Activated CD8-positive, alpha-beta memory T cell treated with anti-CD3 and anti-CD28 coated beads, Interleukin-2, amount 10 ng/mL, durations not matched to agents 7 days and 5 days (primary cell): ENCODE results near the gene SDR42E2. TPM values are rescaled to one million over a fixed set of nuclear protein-coding genes. Genes with fewer than 3 reads are reported as not detected.
A peak's percentile ranks its signal among the peaks of the same experiment; 100 is the strongest.
"Not testable (repeated sequence)": the region's sequence is repeated elsewhere in the genome, so short reads cannot be mapped to it uniquely, and the experiment has no call there.

ENCODE experiments used
- ATAC-seq: fragments of 150-1000 bp; cut with Tn5 transposase; one replicate; pipeline ENCODE4 v1.10.0; 2021; ENCODE audit warnings: moderate library complexity
- CTCF ChIA-PET: fragments of 350-600 bp; sonication (Branson Sonifier 250); formaldehyde crosslinking; loops from one replicate; lab custom pipeline; 2021; ENCODE audit warnings: antibody characterized with exemption; lab: Charles Lee
- DNase-seq: peaks from one replicate; pipeline ENCODE4 v3.0.0-alpha.2; 2020
- H3K27ac Mint-ChIP-seq: one replicate; pipeline ENCODE4 v1.8.0; 2021; ENCODE audit warnings: mild to moderate bottlenecking, mixed read lengths
- H3K27me3 Mint-ChIP-seq: one replicate; pipeline ENCODE4 v1.8.0; 2021; ENCODE audit warnings: mixed read lengths
- H3K36me3 Mint-ChIP-seq: one replicate; pipeline ENCODE4 v1.8.0; 2021; ENCODE audit warnings: mild to moderate bottlenecking, mixed read lengths
- H3K4me1 Mint-ChIP-seq: one replicate; pipeline ENCODE4 v1.8.0; 2021; ENCODE audit warnings: mixed read lengths
- H3K4me3 Mint-ChIP-seq: one replicate; pipeline ENCODE4 v1.8.0; 2021; ENCODE audit warnings: mild to moderate bottlenecking, moderate library complexity, mixed read lengths
- H3K9me3 Mint-ChIP-seq: one replicate; pipeline ENCODE4 v1.8.0; 2022; ENCODE audit warnings: low read depth, mixed read lengths
- total RNA-seq, 2 experiments: library from RNA; stranded (reverse); gene quantifications; one replicate each; pipeline ENCODE4 v1.2.3, GENCODE V29; 2021

The SDR42E2 gene
- total RNA-seq, 2 experiments from 2014 or later: 0.18 TPM; not detected in 1

- ATAC-seq: no peak
- no peak for DNase-seq
- Mint-ChIP-seq H3K9me3 (peaks cover 3% of the 10 kb centered on the region), H3K4me1 (peaks cover 22% of the 10 kb centered on the region), H3K27me3 (no peaks in the 10 kb centered on the region), H3K27ac (peak overlapping the region; percentile 48), H3K4me3 (no peak overlapping the region), H3K36me3 (peaks cover 43% of the 10 kb centered on the region)
- CTCF ChIA-PET: interaction anchor here (1.3 kb wide), 1 partner anchor 19 kb away, joined by 4 read pairs; no protein-coding TSS in a partner anchor
These were observed 52.6 kb downstream of the SDR42E2 start for GRCh38 chr16:22214889-22215288.

- CTCF ChIA-PET: interaction anchor here (0.7 to 1.2 kb wide), 2 partner anchors 9 to 20 kb away, joined by 3 to 4 read pairs; no protein-coding TSS in a partner anchor
- Mint-ChIP-seq H3K27me3 (no peaks in the 10 kb centered on the region), H3K4me1 (peaks cover 18% of the 10 kb centered on the region), H3K4me3 (no peak overlapping the region), H3K27ac (peak overlapping the region; percentile 38), H3K36me3 (peaks cover 34% of the 10 kb centered on the region), H3K9me3 (no peaks in the 10 kb centered on the region)
- ATAC-seq: peak; percentile 36
- DNase-seq: no peak
These were observed 54.0 kb downstream of the SDR42E2 start for GRCh38 chr16:22216191-22216831.

GRCh38 chr16:22216832-22217225 is 54.5 kb downstream of the SDR42E2 start:
- not testable (repeated sequence) for H3K4me3 Mint-ChIP-seq, DNase-seq, H3K27me3 Mint-ChIP-seq, ATAC-seq, H3K9me3 Mint-ChIP-seq
- Mint-ChIP-seq H3K27ac (peak overlapping the region; percentile 38), H3K4me1 (peaks cover 18% of the 10 kb centered on the region), H3K36me3 (peaks cover 30% of the 10 kb centered on the region)
- CTCF ChIA-PET: interaction anchor here (0.7 to 1.2 kb wide), 2 partner anchors 10 to 21 kb away, joined by 3 to 4 read pairs; no protein-coding TSS in a partner anchor

- Mint-ChIP-seq H3K4me3 (no peak overlapping the region), H3K9me3 (no peaks in the 10 kb centered on the region), H3K4me1 (peaks cover 21% of the 10 kb centered on the region), H3K36me3 (peaks cover 25% of the 10 kb centered on the region), H3K27ac (no peak overlapping the region), H3K27me3 (no peaks in the 10 kb centered on the region)
- CTCF ChIA-PET: interaction anchor here (1.1 to 1.4 kb wide), 3 partner anchors 46 to 82 kb away, joined by 3 read pairs; partner anchors contain the start of gene POLR3E
- DNase-seq: no peak
- ATAC-seq: peak; percentile 36
These were observed 55.8 kb downstream of the SDR42E2 start for GRCh38 chr16:22217890-22218730.

- no peak for DNase-seq
- Mint-ChIP-seq H3K27me3 (no peaks in the 10 kb centered on the region), H3K4me1 (peaks cover 17% of the 10 kb centered on the region), H3K27ac (peak overlapping the region; percentile 35), H3K9me3 (no peaks in the 10 kb centered on the region), H3K36me3 (peaks cover 19% of the 10 kb centered on the region), H3K4me3 (no peak overlapping the region)
- ATAC-seq: no peak
- CTCF ChIA-PET: interaction anchor here (0.8 to 1.4 kb wide), 6 partner anchors 12 to 80 kb away, joined by 3 to 4 read pairs (median 3); partner anchors contain the start of genes EEF2K and POLR3E
These were observed 57.2 kb downstream of the SDR42E2 start for GRCh38 chr16:22219389-22220068.

- Mint-ChIP-seq H3K4me3 (no peak overlapping the region), H3K27ac (peak overlapping the region; percentile 35), H3K9me3 (no peaks in the 10 kb centered on the region), H3K4me1 (peaks cover 16% of the 10 kb centered on the region), H3K27me3 (no peaks in the 10 kb centered on the region), H3K36me3 (peaks cover 18% of the 10 kb centered on the region)
- no peak for DNase-seq
- no peak for ATAC-seq
- CTCF ChIA-PET: interaction anchor here (0.8 to 1.3 kb wide), 3 partner anchors 13 to 76 kb away, joined by 3 to 4 read pairs (median 3); partner anchors contain the start of gene EEF2K
These were observed 57.7 kb downstream of the SDR42E2 start for GRCh38 chr16:22220069-22220440.

- peaks cover 14% of the 10 kb centered on the region for H3K4me1 Mint-ChIP-seq
- H3K4me3 Mint-ChIP-seq: no peak overlapping the region
- peak overlapping the region; percentile 47 for H3K27ac Mint-ChIP-seq
- DNase-seq: no peak
- H3K36me3 Mint-ChIP-seq: peaks cover 14% of the 10 kb centered on the region
- no peaks in the 10 kb centered on the region for H3K27me3 Mint-ChIP-seq
- CTCF ChIA-PET: no interaction called here
- ATAC-seq: no peak
- no peaks in the 10 kb centered on the region for H3K9me3 Mint-ChIP-seq
These were observed 58.4 kb downstream of the SDR42E2 start for GRCh38 chr16:22220714-22221113.

GRCh38 chr16:22222006-22222405 is 59.7 kb downstream of the SDR42E2 start:
- ATAC-seq: no peak
- Mint-ChIP-seq H3K27me3 (no peaks in the 10 kb centered on the region), H3K4me3 (no peak overlapping the region), H3K4me1 (peaks cover 9% of the 10 kb centered on the region), H3K27ac (no peak overlapping the region), H3K9me3 (no peaks in the 10 kb centered on the region), H3K36me3 (peaks cover 14% of the 10 kb centered on the region)
- CTCF ChIA-PET: interaction anchor here (0.8 to 1.9 kb wide), 4 partner anchors 12 to 19 kb away, joined by 3 to 4 read pairs (median 4); partner anchors contain the start of gene EEF2K
- no peak for DNase-seq

- H3K9me3 Mint-ChIP-seq: no peaks in the 10 kb centered on the region
- ATAC-seq (no peak), DNase-seq (no peak)
- CTCF ChIA-PET: interaction anchor here (1.6 to 1.9 kb wide), 2 partner anchors 15 to 17 kb away, joined by 4 read pairs; partner anchors contain the start of gene EEF2K
- H3K36me3 Mint-ChIP-seq: peaks cover 12% of the 10 kb centered on the region
- no peak overlapping the region for H3K4me3 Mint-ChIP-seq
- H3K27ac Mint-ChIP-seq: no peak overlapping the region
- H3K4me1 Mint-ChIP-seq: peaks cover 6% of the 10 kb centered on the region
- H3K27me3 Mint-ChIP-seq: no peaks in the 10 kb centered on the region
These were observed 60.7 kb downstream of the SDR42E2 start for GRCh38 chr16:22222998-22223397.

GRCh38 chr16:22225060-22225459 is 62.8 kb downstream of the SDR42E2 start:
- Mint-ChIP-seq H3K27me3 (no peaks in the 10 kb centered on the region), H3K36me3 (peaks cover 18% of the 10 kb centered on the region), H3K4me3 (no peak overlapping the region), H3K9me3 (no peaks in the 10 kb centered on the region), H3K4me1 (peaks cover 6% of the 10 kb centered on the region), H3K27ac (no peak overlapping the region)
- ATAC-seq (no peak), DNase-seq (no peak)
- CTCF ChIA-PET: interaction anchor here (0.8 kb wide), 1 partner anchor 19 kb away, joined by 4 read pairs; the partner anchor contains the start of gene EEF2K

- no peak for DNase-seq
- Mint-ChIP-seq H3K27me3 (no peaks in the 10 kb centered on the region), H3K27ac (no peak overlapping the region), H3K9me3 (no peaks in the 10 kb centered on the region), H3K36me3 (peaks cover 27% of the 10 kb centered on the region), H3K4me1 (peaks cover 26% of the 10 kb centered on the region), H3K4me3 (no peak overlapping the region)
- CTCF ChIA-PET: interaction anchor here (1.1 kb wide), 1 partner anchor 24 kb away, joined by 4 read pairs; the partner anchor contains the start of gene EEF2K
- ATAC-seq: no peak
These were observed 67.6 kb downstream of the SDR42E2 start for GRCh38 chr16:22229889-22230288.

- ATAC-seq (peak; percentile 99), DNase-seq (peak; percentile 73)
- H3K36me3 Mint-ChIP-seq: peaks cover 29% of the 10 kb centered on the region
- no peaks in the 10 kb centered on the region for H3K9me3 Mint-ChIP-seq
- CTCF ChIA-PET: interaction anchor here (0.8 to 1.2 kb wide), 3 partner anchors 26 to 68 kb away, joined by 3 to 4 read pairs (median 3); partner anchors contain the start of genes EEF2K and POLR3E
- H3K4me1 Mint-ChIP-seq: peaks cover 26% of the 10 kb centered on the region
- peak overlapping the region; percentile 32 for H3K27ac Mint-ChIP-seq
- no peaks in the 10 kb centered on the region for H3K27me3 Mint-ChIP-seq
- H3K4me3 Mint-ChIP-seq: no peak overlapping the region
These were observed 70.2 kb downstream of the SDR42E2 start for GRCh38 chr16:22232277-22233036.
